Suppressor macrophage (primary cell): ENCODE measurements around the gene MYLK2.
"Not testable (repeated sequence)": the region's sequence is repeated elsewhere in the genome, so short reads cannot be mapped to it uniquely, and the experiment has no call there.

Source experiments
- DNase-seq, 4 experiments: peaks; one replicate each; pipeline ENCODE4 v3.0.0-alpha.2; 2020 to 2022
- total RNA-seq, 17 experiments: gene quantifications; one replicate each; lab custom pipeline; 2026; ENCODE audit warnings: mixed read lengths in 6 of 17, inconsistent platforms in 3 of 17; lab: John Stamatoyannopoulos, UW

Gene MYLK2
- total RNA-seq, result 0 to 2.5 (median 0.22) reads per million in 17 experiments

GRCh38 chr20:31819083-31819784, at the start of gene MYLK2:
MYLK2 (plus strand) TSS chr20:31819356; CDS start chr20:31819581, 225 bp downstream.
- no peak for DNase-seq

GRCh38 chr20:31769681-31770080, 49.5 kb upstream of the MYLK2 start:
- no peak for DNase-seq

DNA sequence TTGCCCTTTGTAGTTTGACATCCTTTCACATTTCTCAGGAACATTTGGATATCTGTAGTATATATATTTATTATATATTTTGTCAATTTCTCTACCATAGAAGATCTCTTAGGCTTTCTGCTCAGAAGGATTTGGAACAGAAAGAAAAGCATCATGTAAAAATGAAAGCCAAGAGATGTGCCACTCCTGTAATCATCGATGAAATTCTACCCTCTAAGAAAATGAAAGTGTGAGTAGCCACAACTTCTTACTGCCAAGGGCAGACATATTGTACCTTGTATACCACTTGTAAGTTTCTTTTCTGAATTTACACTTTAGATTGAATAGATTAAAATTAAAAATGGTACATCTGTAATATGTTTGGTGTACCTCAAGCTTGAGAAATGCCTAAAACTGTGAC, 48.9 kb upstream of the MYLK2 start:
- no peak for DNase-seq

DNA sequence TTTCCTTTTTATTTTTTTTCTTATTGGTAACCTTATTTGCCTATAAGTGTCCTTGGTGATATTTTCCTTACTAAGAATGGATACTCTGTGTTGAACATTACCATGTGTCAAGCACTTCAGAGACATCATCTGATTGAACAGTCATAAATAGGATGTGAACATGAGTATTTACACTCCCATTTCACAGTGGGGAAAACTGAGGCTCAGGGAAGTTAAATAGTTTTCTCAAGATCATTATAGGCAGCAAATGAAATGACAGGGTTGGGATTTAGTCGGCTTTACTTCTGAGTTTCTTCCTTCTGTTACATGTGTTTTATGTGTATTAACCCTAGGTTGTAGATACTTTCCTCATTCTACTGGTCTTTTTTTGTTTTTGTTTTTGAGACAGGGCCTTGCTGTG, 44.7 kb upstream of the MYLK2 start:
- DNase-seq, result no peak

- DNase-seq, result no peak
Observed at GRCh38 chr20:31780839-31781238, 38.3 kb upstream of the MYLK2 start.

GRCh38 chr20:31781945-31782344, 37.2 kb upstream of the MYLK2 start:
- no peak for DNase-seq

DNA sequence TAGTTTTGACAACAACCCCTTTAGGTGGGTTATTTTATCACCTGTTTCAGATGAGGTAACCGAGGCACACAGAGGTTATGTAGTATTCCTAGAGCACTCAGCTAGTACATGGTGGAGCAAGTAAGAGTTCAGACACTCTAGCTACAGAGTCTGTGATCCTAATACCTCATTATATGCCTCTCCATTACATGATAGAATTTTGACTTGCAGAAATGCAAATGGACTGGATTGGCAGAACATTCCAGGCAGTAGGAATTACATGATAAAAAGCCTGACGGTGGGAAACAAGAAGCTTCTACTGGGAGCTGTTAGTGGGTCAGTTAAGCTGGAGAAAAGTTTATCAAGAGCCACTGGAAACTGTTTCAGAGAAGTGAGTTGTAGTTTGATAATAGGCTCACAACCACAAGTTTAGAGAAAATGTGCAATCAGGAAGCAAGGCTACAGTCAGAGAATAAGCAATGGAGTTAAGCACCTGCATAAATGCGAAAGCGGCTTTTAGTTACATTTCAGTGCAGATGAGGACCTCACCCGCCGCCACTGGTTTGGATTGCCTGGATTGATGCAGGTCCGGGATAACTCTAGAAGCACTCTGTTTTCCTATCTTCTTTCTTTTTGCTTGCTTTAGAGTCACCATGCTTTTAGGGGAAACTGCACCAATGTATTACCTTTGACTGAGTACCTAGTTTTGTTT, 34.7 kb upstream of the MYLK2 start:
- DNase-seq, result no peak

DNA sequence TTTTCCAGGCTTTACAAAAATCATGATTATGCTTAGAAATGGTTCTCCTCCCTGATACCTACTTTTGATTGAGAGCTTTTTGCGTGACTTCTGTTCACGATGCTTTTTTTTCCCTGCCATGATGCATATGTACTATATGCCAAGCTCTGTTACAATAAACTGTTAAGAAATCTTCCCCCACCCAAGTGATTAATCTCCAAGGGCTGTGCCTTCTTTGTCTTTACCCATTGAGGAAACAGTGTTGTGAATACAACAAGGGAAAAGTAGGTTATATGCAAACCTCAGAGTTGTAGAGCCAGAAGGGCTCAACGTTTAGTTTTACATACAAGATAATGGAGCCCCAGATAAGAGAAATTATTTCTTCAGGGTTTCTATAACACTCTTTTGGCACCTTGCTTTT, 34.1 kb upstream of the MYLK2 start:
- DNase-seq, result no peak

GRCh38 chr20:31788578-31788977, 30.6 kb upstream of the MYLK2 start:
- peak in 1 of 4 experiments; percentile 34 for DNase-seq

- no peak for DNase-seq
Observed at GRCh38 chr20:31790401-31790800, 28.8 kb upstream of the MYLK2 start.

DNA sequence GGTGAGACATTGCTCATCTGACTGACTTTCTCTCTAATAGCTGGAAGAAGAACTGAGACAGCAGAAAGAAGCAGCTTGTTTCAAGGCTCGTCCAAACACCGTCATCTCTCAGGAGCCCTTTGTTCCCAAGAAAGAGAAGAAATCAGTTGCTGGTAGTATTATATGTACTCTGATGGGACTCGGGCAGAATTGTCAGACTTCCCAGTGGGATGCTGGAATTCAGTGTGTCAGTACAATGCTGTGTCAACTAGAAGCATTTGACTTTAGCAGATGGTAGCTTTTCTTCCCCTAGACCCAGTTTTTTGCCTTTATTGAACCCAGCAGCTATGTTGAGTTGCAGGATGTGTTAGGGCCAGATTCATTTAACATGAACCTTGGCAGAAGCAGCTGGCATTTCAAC, 21.8 kb upstream of the MYLK2 start:
- DNase-seq, result no peak

- no peak for DNase-seq
Observed at GRCh38 chr20:31801508-31801907, 17.6 kb upstream of the MYLK2 start.

GRCh38 chr20:31803552-31804291, 15.4 kb upstream of the MYLK2 start:
- DNase-seq, result no peak

GRCh38 chr20:31806564-31807355, 12.4 kb upstream of the MYLK2 start:
- peak; percentile 35 to 74 (median 68) for DNase-seq

GRCh38 chr20:31808481-31808880, 10.7 kb upstream of the MYLK2 start:
- no peak for DNase-seq

GRCh38 chr20:31809661-31810060, 9.5 kb upstream of the MYLK2 start:
- DNase-seq, result no peak

- no peak for DNase-seq
Observed at GRCh38 chr20:31811198-31811597, 8.0 kb upstream of the MYLK2 start.

GRCh38 chr20:31811796-31812728, 7.1 kb upstream of the MYLK2 start:
- peak in 1 of 4 experiments; percentile 19 for DNase-seq

GRCh38 chr20:31813611-31814010, 5.5 kb upstream of the MYLK2 start:
- no peak for DNase-seq

DNA sequence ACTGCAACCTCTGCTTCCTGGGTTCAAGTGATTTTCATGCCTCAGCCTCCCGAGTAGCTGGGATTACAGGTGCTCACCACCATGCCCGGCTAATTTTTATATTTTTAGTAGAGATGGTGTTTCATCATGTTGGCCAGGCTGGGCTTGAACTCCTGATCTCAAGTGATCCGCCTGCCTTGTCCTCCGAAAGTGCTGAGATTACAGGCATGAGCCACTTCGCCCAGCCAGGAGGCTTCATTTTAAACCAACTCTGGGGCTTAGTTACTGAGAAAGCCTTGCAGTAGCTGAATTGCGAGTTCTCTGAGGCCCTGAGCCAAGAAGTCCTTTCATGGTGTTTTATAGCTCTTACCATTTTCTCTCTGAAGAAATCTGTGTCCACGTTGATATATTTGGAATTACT, 5.0 kb upstream of the MYLK2 start:
- not testable (repeated sequence) for DNase-seq

DNA sequence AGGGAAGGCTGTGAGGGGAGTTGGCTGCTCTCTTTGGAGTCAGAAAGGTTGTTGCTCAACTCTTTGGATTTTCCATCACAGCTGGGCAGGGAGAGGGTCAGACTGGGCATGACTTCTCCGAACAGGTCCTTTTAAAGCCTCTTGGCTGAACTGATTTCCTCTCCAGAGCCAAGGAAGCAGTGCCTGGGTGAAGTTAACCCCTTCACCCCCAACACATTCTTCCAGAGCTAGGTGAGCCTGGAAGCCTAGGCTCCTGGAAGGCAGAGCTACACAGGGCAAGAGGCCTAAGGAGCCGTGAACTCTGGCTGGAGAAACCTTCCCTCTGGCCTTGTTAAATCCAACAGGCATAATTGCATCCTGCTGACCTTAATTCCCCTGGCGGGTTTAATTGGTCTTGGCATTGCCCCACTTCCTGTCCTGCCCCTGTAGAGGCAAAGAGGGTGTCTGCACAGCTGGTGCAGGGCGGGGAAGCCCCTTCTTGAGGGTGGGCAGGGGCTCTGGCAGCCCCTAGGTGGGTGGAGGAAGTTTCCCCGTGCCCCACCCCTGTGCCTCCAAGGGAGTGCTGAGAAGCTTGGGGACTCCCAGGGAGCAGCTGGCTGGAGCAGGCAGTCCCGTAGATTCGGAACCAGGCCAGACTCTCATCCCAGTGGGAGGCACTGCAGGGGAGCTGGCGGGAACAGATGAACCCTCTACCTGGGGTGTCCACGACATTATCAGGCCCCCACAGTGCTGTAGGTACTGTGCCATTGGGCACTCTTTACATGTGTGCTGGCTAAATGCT, 3.6 kb upstream of the MYLK2 start:
- no peak for DNase-seq
